Choroid plexus epithelial cell (primary cell): ENCODE results near the gene SMU1.

Experiments used
- DNase-seq: peaks from one replicate; pipeline ENCODE4 v3.0.0-alpha.2; 2010; ENCODE audit warnings: low read depth
- H3K4me3 ChIP-seq: 2 replicates; pipeline ENCODE4 v1.5.1; 2011; ENCODE audit warnings: low read depth, mild to moderate bottlenecking, control low read depth, low read length, moderate library complexity
- CTCF ChIP-seq: conservative IDR thresholded peaks from 2 replicates; pipeline ENCODE4 v1.5.1; 2011; ENCODE audit warnings: low read depth, mild to moderate bottlenecking, control low read depth, inconsistent platforms, low read length, moderate library complexity

The SMU1 gene

GRCh38 chr9:33106372-33106771, 29.9 kb upstream of the SMU1 start:
- H3K4me3 ChIP-seq = no peak overlapping the region
- no peak for DNase-seq
- TF ChIP-seq CTCF = no peak

DNA sequence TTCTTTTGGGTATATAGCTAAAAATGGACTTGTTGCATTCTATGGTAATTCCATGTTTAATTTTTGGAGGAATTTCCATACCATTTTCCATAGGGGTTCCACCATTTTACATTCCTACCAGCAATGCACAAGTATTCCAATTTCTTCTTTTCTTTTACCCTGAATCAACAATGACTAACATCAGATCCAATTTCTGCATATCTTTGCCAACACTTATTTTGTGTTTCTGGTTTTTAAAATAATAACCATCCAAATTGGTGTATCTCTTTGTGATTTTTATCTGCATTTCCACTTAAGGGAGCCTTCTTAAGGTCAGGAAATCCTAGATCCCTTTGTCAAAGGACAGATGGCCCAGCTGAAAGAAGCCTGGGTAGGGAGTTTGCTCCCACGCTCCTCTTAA, 29.5 kb upstream of the SMU1 start:
- H3K4me3 ChIP-seq = no peak overlapping the region
- TF ChIP-seq CTCF = no peak
- DNase-seq = no peak

DNA sequence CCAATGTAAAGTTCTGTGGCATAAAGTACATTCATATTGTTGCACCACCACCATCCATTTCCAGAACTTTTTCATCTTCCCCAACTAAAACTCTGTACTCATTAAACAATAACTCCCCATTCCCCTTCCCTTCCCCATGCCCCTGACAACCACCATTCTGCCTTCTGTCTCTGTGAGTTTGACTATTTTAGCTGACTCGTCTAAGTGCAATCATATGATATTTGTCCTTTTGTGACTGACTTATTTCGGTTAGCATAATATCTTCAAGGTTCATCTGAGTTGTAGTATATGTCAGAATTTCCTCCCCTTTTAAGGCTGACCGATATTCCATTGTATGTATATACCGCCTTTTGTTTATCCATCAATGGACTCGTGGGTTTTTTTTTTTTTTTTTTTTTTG, 29.0 kb upstream of the SMU1 start:
- no peak for TF ChIP-seq CTCF
- H3K4me3 ChIP-seq = no peak overlapping the region
- no peak for DNase-seq

DNA sequence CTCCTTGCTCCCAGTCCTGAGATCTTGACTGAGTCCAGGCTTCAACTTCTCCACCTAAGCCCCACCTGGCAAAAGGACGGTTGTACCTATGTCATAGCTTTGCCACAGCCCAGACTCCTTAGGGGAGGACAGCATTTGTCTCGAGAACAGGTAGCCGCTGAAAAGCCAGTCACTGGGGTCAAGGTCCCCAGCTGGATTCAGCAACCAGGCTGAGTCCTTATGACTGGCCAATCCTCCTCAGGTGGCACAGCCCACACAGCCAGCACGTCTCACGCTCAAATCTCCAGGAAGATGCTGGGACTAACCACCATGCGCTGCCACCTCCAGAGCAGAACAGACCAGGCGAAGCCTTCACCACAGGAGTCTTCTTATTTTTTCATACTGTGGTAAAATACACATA, 27.9 kb upstream of the SMU1 start:
- TF ChIP-seq CTCF = no peak
- no peak for DNase-seq
- no peak overlapping the region for H3K4me3 ChIP-seq

GRCh38 chr9:33103501-33104281, 27.2 kb upstream of the SMU1 start:
- no peak overlapping the region for H3K4me3 ChIP-seq
- no peak for DNase-seq
- no peak for TF ChIP-seq CTCF

DNA sequence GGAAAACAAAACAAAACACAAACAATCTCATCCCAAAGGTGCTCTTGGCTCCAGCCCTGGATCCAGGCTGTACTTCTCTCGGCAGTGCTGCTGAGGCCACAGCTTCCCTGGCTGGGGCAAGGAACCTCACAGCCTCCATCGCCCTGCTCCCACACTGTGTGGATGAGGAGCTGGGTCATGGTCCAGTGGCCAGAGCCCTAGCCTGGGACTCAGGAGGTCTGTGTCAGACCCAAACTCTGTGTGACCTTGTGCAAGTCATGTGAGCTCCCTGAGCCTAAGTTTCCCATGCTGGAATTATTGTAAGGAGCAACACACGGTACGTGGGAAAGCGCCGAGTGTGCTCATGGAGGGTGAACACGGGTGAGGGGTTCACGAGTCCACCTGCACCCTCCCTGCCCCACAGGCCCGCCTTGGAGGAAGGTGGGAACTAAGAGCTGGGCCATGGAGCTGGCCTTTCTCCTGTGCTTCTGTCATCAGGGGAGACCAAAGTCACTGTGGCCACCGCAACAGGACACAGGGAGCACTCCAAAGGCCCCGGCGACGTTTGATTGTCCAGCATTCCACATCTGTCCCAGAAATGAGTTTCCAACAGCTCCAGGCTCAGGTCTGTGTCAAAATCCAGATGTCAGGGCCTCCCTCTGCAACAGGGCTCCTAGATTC, 26.2 kb upstream of the SMU1 start:
- TF ChIP-seq CTCF = no peak
- DNase-seq = no peak
- no peak overlapping the region for H3K4me3 ChIP-seq
